DMS114 treated with DMSO at 0.1 percent for 48 hours (cell line): ENCODE measurements around the gene ANXA6.
A peak's percentile ranks its signal among the peaks of the same experiment; 100 is the strongest.

Experiments
- DNase-seq: peaks from one replicate; lab custom pipeline; 2025; ENCODE audit not compliant: unreplicated experiment; lab: John Stamatoyannopoulos, UW

The ANXA6 gene

GRCh38 chr5:151067632-151068432, 89.7 kb downstream of the ANXA6 start:
- no peak for DNase-seq

- DNase-seq = no peak
Observed at GRCh38 chr5:151066920-151067319, 90.7 kb downstream of the ANXA6 start.

DNA sequence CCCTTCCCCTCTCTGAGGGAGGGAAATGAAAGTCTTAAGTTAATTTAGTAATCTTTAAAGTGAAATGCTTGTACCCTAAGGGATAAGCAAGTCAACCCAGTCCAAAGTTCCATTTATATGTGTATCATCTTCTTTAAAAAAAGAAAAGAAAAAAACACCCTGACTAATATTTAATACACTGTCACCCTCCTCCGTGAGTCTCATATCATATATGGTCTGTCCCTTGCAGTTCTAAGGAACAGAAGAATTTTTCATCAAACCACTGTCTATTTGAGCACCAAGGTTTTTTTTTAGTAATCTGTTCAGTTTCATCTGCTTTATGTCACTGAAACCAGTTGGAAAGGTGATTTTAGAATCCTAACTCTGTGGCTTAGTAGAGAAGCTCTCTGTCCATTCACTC, 92.0 kb downstream of the ANXA6 start:
- DNase-seq = no peak

DNA sequence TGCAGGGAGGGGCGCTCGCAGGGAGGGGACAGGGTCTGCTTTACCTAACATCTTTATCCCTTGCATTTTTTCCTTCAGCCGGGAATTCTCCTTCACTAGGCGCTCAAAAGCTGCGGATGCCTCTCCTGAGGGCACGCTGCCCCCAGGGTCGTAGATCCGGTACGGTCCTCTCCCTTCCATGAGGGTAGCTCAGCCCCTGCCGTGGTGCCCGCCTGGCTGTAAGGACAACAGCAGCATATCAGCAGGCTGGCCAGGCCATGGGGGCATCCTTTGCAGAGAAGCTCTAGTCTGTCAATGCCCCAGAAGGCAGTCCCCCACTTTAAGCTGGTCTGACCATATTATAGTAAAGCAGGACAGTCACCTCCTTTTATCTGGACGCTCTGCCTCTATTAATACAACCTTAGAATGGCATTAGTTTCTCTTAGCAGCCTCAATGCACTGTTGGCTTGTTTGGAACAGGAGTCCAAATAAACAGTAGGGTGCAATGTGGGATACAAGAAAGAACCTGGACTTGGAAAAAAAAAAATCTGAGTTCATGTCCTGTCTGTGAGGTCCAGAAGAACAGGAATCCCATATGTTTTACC, 92.6 kb downstream of the ANXA6 start:
- DNase-seq = no peak

- DNase-seq = no peak
Observed at GRCh38 chr5:151063142-151063989, 94.2 kb downstream of the ANXA6 start.

DNA sequence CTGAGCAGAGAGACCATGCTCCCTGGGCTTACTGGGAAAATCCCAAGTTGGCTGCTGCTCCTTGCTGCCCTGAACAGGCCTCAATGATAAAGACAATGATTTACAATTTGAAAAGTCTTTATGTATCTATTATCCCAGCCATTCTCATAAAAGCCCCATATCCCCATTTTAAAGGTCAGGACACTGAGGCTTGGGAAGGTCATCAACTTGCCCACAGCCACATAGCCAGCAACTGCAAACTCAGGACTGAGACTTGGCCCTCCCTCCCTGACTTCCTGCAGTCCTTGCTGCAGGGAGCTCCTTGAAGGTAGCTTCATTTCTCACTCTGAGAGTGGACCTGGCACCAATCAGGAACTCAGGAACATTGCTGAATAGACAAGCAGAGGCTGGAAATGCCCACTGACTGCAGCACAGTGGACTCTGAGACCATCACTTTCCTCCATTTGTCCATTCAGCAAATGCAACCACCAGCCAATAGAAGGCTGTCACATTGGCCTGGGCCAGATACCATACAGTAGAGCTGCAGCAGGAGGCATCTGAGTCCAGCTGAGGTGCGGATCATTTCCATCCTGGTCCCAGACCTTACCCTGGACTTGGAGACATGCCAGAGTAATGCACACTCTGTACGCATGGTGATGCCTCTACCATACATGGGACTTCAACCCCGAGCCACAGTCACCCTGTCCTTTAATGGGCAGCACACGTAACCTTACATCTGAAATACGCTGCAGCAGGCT, 95.0 kb downstream of the ANXA6 start:
- DNase-seq = no peak

- no peak for DNase-seq
Observed at GRCh38 chr5:151060742-151061141, 96.8 kb downstream of the ANXA6 start.

DNA sequence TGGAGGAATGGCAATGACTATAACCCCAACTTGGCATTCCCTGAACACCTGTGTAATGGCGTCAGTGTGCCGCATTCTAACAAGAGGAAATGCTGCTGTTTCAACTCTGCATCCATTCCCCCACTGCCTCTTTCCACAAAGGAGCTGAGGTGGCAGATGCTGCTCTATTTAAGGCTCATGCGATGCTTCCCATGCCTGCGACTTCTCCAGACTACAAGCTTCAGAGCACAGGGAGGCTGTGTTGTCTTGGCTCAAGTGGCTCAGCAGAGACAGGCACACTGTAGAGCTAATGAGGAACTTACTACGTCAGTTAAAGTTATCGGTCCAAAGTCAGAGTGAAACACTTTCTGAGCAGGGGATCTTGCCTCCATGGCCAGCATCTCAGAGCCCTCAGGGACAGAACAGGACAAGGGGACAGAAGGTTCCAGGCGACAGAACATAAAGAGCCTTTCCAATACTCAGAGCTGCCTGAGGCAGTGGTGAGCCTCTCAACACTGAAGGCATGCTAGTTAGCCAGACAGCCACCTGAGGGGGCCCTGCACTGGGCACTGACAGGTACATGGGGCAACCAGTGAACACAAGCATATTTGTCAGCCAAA, 98.6 kb downstream of the ANXA6 start:
- no peak for DNase-seq

DNA sequence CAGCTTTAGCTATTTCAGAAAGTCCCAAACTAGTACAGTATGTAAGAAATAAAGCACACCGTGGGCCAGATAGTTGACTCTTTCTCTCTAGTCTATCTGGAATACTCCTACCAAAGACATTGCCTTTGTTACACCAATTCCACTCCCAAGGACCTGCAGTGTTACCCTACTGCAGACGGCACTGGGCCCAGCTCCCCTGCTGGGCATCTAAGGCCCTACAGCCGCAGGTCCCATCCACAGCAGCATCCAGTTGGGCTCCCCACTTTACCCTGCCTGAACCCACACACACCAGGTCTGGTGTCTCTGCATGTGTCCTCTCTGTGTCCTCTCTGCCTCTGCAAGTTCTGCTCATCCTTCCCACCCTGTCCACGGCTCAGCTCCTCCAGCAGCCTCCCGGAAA, 99.3 kb downstream of the ANXA6 start:
- DNase-seq = no peak

- no peak for DNase-seq
Observed at GRCh38 chr5:151056379-151057325, 100.9 kb downstream of the ANXA6 start.

DNA sequence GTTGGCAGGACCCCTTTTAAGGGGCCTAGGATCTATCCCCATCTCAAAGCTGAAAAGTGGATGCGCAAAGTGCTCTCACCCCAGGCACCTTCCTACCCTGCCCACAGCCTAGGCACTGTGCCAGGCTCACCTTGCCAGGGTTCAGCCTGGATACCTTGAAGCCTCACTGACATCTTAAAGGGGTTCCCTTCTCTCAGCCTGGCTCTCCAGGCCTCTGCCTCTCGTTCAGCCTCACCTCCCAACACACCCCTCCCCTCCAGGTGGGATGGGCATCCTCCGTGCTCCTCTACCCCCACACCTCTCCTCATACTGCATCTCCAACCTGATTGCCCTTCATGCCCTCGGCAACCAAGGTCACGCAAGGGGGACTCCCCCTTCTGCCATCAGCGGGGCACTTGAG, 102.2 kb downstream of the ANXA6 start:
- DNase-seq = no peak

GRCh38 chr5:151054709-151055108, 102.9 kb downstream of the ANXA6 start:
- no peak for DNase-seq

- DNase-seq = no peak
Observed at GRCh38 chr5:151053796-151054462, 103.7 kb downstream of the ANXA6 start.

- no peak for DNase-seq
Observed at GRCh38 chr5:151052836-151053235, 104.7 kb downstream of the ANXA6 start.

DNA sequence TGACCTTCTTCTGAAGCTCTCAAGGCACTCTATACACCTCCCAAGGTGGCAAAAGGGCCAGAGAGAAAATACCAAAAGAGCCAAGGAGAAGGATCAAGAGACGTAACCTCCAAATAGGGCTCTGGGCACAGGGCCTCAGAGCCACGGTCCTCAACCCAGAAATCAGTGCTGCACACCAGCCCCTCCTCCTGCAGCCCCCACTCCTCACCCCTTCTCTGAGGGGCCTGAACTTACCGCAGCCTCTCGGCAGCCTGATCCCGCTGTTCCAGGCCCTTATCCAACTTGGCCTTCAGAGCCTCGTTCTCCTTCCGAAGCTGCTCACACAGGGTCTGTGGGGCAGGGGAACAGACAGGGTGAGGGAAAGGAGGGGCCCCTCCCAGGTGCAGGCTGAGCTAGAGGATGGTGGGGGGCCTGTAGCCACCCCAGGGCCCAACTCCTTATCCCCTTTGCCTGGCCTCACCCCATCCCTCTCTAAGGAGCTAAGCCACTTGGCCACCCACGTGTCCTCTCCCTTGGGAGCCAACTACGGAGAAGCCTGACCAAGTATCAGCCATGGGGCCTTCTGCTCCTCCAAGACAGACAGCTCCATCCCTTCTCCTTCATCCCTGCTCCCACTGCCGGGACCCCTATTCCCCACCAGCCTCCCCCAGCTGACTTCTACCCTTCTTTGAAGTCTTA, 105.5 kb downstream of the ANXA6 start:
- DNase-seq = no peak

DNA sequence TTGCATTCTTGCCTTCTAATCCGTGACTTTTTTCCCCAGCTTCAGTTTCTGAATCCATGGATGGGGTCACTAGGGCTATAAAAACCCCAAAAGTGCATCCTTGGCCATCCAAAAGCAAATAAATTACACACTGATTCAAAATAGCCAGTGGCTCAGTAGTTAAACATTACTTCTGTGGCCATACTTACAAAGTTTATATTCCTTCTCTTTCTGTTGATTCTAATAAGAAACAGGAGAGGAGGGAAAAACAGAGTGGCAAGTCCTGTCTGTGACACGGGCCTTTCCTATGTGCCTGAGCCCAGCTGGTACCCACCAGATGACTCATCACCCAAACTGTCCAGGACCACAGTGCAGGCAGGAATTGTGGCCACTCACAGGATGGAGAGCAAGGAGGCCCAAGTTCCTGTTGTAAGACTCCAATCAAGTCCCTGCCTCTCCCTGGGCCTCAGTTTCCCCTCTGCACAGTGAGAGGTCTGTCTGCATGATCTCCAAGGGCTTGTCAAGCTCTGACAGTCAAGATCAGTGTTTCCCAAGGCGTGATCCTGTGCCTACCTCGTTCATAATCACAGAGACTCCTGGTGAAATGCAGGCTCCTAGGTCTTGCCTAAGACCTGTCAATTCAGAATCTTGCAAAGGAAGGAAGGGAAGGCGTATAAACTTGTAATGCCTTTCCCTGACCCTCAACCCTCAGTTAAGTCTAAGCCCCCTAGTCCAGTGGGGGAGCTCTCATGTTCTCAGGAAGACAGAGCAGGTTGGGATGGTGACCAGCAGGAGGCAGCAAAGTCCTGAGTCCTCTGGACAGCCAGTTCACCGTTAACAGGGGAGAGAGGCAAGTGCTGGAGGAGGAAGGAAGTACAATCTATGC, 106.3 kb downstream of the ANXA6 start:
- DNase-seq = peak; percentile 70
